ENCODE measurements around the gene VWA2.

VWA2 gene

DNA sequence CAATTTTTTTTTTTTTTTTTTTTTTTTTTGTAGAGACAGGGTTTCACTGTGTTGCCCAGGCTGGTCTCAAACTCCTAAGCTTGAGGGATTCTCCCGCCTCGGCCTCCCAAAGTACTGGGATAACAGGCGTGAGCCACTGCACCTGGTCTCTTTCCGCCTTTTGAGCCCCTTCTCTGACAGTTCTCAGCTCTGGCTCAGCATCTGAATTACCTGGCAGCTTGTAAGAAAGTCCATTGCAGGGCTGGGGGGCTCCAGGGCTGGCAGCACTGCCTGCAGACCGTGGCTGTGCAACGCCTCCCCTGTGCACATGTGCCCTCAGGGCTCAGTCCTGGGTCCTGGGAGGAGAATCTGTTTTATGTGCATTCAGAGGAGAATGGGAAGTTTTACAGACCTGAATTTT lies 37.6 kb downstream of the VWA2 start:
- DNase-seq, result no peak

DNA sequence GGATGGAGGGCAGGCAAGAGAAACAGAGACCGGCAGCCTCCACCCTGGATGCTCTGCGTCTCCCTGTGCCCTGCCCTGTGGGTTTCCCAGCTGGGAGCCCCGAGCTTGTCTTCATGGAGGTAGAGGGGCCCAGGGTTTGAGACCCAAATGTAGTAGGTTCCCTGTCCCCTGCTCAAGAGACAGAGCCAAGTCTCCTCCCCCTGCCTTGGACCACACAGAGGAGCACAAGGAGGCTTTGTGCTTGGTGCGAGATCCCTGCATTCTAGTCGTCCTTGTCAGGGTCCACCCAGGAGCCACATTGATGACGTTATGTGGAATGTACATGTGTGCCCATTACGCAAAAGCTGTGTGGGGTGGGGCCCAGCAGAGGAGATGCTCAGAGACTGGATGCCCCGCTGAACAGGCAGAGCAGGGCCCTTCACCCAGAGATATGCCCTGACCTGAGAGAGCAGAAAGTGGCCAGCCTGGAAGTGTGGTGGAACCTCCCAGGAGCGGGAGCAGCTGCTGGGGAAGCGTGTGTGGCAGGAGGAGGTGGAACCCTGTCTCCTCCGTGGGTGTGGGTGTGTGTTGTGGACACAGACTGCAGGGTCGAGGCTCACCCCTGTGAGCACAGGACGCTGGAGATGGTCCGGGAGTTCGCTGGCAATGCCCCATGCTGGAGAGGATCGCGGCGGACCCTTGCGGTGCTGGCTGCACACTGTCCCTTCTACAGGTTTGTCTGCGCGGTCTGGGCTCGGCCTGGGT lies 39.3 kb downstream of the VWA2 start:
- DNase-seq, result no peak

DNA sequence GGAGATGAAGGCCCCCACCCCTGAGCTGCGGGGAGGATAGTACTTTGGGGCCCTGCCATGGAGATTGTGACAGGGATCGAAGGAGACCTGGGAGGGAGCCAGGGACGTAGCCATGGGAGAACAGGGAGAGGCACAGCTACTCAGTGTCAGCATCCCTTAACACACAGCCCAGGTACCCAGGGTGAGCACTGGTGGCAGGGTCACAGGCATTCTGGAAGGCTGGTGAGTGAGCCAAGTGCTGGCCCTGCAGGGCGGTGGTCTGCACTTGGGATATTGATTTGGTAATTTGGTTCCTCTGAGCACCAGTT lies 39.8 kb downstream of the VWA2 start:
- no peak for DNase-seq

DNA sequence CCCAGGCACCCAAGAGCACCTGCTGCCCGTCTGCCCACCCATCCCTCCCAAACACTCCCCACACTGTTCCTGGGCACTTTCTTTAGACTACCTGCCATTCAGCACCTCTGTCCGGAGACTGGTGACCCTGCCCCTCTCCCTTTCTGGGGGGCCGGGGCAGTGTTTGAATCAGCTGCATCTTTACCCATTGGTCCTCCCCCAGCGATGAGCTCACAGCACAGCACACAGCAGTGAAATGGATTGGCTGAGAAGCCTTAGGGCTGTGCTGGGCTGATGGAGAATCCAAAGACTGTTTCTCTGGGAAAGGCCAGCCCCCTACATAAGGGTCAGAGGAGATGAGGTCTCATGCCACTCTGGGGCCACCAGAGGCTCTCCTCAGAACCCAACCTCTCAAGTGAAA lies 40.2 kb downstream of the VWA2 start:
- no peak for DNase-seq

DNA sequence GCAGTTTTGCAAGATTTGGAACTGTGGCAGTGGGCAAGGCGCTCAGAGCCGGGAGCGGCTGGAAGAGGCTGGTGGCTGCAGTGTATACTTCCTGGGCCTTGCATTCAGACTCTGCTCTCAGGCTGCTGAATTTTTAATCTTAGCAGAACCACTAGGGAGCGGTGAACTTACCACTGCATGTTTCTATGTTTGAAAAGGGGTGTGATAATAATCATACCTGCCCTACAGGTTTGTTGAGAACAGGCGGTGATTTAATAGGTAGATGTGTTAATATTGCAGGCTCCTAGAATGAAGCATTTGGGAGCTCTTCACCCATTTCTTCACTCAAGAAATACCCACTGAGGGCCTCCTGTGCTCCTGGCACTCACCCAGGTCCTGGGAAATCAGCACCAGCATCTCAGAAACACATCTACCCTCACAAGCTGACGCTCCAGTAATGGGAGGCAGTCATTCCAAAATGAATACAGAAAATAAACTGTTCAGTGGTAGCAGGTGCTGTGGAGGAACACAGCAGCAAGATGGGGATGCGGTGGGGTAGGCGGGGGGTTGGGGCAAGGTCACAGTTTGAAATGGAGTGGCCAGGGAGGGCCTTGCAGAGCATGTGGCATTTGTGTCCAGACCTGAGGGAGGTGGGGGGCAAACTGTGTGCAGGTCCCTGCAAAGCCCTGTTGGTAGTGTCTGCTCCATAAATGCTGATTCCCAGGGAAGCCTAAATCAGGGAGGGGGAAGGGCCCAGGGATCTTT lies 41.0 kb downstream of the VWA2 start:
- no peak for DNase-seq

DNA sequence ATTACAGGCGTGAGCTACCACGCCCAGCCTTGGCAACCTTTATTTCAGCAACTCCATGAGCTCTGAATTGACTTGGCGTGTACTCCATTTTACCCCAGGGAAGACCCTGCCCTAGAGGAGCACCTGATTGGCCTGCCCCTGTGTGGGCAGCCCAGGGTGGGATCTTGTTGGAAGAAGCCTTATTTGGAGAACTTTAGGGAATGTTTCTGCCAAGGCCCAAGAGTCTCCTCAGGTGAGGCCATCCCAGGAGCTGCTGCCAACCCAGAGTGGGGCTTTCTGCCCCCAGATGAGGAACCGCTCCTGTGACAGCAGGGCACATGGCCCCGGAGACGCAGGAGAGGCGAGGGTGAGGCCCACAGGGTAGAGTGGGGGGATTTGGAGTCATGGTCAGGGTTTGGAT lies 42.0 kb downstream of the VWA2 start:
- no peak for DNase-seq

DNA sequence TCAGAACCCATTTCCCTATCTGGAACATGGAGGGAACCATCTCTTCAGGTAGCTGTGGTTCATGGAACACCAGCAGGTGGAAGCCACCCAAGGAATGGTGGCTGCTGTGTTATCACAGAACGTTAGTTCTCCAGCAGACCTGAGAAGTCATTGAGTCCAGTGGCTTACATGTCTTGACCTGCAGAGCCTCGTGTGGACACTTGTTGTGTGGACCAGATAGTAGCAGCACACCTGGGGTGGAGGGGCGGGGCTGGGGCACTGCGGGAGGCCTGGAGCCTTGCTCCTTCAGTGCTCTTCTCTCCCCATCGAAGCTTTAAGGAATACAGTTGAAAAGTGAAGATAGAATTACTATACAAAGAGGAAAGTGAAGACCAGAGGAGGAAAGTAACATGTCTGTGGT lies 42.4 kb downstream of the VWA2 start:
- DNase-seq, result no peak

DNA sequence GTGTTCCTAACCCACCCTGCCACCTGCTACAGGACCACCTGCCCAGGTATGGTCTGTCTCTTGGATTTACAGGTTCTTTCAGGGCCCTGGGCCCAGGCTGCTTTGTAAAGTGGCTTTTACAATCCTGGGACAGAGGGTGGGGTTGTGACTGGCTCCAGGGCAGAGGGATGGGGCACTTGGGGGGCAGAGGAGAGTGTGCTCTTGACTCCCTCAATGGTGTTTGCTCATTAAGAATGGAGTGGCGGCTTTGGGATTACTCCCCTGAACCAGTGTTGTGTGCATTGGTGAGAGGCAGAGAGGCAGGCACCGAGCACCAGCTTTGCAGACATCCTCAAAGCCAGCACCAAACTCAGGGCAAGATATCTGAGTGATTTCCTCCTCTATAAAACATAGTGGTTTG lies 43.5 kb downstream of the VWA2 start:
- no peak for DNase-seq

DNA sequence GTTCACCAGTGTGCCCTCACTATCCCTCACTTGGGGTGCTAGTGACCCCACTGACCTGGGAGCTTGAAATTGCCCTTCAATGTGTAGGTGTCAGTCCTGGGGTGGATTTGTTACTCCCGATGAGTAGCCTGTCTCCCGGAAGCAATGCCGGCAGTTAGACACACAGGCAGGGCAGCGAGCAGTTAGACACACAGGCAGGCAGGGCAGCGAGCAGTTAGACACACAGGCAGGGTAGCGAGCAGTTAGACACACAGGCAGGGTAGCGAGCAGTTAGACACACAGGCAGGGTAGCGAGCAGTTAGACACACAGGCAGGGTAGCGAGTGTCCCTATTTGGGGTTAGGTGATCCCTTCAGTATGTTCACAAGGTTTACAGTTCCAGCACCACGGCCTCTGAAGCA lies 44.0 kb downstream of the VWA2 start:
- DNase-seq, result no peak

DNA sequence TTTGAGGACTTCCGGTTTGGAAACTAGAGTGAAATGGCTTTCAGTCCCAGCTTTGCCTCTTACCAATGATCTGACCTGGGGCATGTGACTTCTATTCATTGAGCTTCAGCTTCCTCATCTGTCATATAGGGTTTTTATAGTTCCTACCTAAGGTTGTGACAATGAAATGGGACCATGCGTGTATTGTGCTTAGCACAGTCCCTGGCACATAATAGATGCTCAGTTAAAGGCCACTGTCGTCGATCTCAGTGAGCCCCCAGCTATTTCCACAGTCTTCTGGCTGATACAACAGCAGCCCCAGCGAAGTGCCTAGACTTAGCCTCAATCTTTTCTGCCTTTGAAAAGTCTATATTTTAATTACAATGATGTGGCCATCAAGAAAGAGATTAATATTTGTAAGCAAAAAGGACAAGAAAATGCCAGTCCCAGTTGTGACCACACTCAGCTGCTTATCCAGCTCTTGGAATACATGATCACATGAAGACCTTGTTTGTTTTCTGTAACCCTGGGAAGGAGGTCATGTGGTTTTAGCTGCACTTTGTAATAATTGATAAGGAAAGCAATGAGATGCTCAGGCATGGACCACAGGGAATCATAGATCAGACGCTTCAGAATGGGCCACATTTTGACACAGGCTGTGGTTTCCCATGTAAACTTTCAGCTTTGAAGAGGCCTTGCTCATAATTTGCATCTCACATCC lies 44.6 kb downstream of the VWA2 start:
- no peak for DNase-seq

DNA sequence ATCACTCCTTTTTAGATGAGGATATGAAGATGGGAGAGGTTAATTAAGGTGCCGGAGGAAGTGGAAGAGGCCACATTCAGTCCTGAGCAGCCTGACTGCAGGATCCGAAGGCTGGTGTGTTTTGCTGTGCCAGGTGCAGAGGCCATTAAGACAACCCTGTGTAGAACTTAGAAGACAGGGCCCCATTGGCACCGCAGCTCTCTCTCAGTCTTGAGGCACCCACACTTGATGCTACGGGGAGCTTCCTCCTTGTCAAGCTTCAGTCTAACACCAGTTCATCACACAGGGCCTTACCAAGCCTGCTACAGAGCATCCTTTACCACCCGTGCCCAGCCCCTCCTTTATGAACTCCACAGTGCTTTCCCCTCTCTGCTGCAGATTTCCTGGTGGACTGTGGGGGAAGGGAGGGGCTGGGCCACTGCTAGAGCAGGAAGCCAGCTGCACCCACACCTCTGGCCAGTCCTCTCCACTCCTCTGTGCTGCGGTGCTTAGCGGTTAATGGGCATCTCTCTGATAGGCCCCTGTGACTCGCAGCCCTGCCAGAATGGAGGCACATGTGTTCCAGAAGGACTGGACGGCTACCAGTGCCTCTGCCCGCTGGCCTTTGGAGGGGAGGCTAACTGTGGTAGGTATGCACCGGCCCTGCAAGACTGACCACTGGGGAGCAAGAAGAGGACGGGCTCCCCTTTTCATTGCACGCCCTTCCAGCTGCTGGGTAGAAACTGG lies 45.5 kb downstream of the VWA2 start:
- no peak for DNase-seq

DNA sequence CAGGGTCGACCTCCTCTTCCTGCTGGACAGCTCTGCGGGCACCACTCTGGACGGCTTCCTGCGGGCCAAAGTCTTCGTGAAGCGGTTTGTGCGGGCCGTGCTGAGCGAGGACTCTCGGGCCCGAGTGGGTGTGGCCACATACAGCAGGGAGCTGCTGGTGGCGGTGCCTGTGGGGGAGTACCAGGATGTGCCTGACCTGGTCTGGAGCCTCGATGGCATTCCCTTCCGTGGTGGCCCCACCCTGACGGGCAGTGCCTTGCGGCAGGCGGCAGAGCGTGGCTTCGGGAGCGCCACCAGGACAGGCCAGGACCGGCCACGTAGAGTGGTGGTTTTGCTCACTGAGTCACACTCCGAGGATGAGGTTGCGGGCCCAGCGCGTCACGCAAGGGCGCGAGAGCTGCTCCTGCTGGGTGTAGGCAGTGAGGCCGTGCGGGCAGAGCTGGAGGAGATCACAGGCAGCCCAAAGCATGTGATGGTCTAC lies 46.9 kb downstream of the VWA2 start:
- DNase-seq, result no peak

DNA sequence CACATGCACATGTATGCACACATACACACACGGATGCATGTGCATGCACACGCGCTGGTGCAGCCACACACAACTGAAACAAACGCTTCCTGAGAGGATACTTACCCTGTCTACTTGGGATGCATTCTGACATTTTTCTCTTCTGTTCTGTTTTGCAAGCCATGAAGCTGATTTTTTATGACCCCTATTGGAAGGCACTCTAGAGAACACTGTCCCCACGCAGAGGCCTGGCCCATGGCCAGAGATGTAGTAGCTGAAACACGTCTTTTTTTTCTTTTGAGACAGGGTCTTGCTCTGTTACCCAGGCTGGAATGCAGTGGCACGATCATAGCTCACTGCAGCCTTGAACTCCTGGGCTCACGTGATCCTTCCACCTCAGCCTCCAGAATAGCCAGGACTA lies 47.9 kb downstream of the VWA2 start:
- DNase-seq, result no peak

DNA sequence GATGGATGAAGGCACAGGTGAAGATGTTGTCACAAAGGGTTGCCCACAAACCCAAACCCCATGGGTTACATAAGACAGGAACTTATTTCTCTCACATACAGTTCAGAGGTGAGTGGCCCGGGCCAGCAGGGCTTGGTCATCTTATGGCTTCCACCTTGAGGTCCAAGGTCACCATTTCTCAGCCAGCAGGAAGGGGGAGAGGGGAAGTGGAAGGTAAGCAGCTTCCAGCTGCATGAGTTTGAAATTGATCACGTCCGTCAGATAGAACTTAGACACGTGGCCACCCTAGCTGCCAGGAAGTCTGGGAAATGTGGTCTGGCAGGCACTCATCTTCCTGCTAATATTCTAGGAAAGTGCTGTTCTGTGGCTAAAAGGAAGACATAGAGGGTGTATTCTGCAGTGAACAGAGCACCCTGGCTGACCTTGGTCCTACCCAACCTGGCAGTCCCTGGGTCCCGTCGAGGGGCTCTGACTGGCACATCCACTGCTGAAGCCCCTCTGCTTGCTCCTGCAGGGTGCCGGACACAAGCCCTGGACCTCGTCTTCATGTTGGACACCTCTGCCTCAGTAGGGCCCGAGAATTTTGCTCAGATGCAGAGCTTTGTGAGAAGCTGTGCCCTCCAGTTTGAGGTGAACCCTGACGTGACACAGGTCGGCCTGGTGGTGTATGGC lies 49.5 kb downstream of the VWA2 start:
- no peak for DNase-seq

DNA sequence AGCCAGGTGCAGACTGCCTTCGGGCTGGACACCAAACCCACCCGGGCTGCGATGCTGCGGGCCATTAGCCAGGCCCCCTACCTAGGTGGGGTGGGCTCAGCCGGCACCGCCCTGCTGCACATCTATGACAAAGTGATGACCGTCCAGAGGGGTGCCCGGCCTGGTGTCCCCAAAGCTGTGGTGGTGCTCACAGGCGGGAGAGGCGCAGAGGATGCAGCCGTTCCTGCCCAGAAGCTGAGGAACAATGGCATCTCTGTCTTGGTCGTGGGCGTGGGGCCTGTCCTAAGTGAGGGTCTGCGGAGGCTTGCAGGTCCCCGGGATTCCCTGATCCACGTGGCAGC lies 50.0 kb downstream of the VWA2 start:
- DNase-seq, result no peak

DNA sequence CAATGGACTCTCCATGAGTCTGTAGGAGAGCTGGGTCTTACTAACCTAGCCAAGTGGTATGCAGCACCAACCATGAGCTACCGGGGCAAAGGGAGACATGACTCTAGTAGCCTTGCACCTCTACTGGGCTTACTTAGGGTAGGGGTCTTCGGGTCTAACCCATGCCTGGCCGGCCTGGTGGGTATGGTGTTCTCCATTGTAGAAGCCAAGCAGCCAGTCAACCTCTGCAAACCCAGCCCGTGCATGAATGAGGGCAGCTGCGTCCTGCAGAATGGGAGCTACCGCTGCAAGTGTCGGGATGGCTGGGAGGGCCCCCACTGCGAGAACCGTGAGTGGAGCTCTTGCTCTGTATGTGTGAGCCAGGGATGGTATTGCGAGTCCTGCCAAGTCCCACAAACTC lies 51.0 kb downstream of the VWA2 start:
- no peak for DNase-seq

DNA sequence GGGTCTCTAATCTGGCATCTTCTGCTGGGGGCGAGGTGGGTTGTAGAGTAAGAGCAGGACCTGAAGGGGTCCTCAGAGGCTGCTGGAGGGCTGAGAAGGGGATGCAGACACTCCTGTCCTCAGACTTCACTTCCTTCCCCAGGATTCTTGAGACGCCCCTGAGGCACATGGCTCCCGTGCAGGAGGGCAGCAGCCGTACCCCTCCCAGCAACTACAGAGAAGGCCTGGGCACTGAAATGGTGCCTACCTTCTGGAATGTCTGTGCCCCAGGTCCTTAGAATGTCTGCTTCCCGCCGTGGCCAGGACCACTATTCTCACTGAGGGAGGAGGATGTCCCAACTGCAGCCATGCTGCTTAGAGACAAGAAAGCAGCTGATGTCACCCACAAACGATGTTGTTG lies 52.0 kb downstream of the VWA2 start:
- DNase-seq, result no peak

DNA sequence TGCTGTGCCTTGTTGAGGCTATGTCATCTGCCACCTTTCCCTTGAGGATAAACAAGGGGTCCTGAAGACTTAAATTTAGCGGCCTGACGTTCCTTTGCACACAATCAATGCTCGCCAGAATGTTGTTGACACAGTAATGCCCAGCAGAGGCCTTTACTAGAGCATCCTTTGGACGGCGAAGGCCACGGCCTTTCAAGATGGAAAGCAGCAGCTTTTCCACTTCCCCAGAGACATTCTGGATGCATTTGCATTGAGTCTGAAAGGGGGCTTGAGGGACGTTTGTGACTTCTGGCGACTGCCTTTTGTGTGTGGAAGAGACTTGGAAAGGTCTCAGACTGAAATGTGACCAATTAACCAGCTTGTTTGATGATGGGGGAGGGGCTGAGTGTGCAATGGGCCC lies 52.5 kb downstream of the VWA2 start:
- no peak for DNase-seq

DNA sequence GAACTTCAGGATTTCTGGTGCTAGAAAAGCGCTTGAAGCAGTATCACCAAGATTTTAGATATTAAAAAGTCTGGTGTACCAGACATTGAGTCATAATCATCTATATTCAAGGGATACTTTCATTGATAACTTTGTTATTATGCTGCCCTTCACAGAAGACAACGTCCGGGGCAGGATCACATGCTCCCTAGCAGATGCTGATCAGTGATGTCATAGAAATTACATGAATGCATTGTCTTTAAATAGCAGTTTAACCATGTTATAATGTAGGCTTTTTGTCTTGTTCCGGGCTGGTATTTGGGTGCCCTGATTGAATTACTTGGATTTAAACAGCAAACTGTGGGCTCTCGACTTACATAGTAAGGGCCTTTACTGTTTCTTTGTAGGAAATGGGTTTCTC lies 54.0 kb downstream of the VWA2 start:
- DNase-seq, result no peak

DNA sequence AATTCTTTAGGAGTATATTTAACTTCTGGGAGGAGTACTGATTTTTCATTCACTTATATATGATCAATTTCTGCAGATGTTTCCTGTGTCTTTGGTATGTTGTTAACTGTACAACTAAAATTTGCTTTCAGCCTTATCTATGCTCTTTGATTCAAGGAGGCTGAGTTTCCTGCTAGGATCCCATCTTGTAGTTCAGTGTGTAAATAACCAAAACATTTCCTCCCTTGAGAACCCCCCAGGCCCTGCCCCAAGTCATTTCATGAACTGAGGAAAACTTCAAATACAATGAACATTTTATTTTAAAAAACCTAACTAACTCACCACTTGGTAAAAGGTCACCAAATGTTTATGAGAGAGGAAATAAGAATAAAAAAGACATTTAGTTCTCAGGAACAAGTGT lies 55.5 kb downstream of the VWA2 start:
- no peak for DNase-seq

DNA sequence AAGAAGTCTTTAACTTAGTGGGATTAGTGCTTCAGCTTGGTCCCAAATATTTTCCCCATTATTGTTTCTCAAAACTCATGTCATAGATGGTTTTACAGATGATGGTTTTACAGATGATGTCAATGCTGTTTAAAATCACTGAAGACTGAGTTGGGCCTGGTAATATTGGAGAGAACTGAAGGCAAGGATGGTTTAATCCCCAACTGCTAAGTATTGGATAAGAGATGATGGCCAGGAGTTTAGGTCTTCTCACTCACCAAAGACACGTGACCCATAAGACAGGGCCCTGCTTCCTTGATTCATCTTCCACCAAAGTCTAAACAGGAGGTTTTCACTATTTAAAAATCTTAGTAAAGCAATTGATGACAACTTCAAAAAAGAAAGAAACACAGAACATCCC lies 56.3 kb downstream of the VWA2 start:
- no peak for DNase-seq

DNA sequence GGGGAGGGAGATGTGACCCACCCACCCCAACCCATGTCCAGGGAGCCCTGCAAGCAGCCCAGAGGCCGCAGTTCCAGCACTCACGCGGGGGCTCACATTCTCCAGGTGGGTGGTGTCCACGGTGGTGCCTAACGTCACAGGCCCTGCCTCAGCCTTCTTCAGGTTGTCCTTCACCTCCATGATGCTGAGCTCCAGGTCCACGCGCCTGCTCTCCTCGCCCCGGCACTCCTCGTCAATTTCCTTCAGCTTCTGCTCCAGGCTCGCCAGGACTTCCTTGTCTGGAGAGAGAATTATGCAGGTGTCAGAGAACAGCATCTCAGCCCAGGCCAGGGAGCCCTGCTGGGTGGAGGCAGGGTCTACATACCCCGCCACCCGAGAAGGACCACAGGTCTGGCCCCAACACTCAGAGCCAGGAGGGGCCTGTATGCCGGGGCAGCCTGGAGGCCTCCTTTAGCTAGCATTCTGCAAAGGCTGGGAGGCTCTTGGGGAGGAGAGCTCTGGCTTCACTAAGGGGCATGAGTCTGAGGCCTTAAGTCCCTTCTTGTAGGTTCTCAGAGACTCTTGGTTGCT lies 58.2 kb downstream of the VWA2 start:
- DNase-seq, result no peak

Measured in central memory CD4-positive, alpha-beta T cell (primary cell).